Esophagus mucosa (tissue), 1 donor: ENCODE measurements around the gene COX17. TPM values are rescaled to one million over a fixed set of nuclear protein-coding genes. Genes with fewer than 3 reads are reported as not detected.

Experiments
- ATAC-seq: fragments of 200-7000 bp; cut with Tn5 transposase; one replicate; pipeline ENCODE4 v1.9.1; 2020
- total RNA-seq: library from RNA; stranded (reverse); gene quantifications from one replicate; pipeline ENCODE4 v1.2.4, GENCODE V29; 2023
- donor health status: DM: yes; HTN: yes; CAD: no.

Gene COX17
- total RNA-seq, 1 donor from 2014 or later: 24.9 TPM

DNA sequence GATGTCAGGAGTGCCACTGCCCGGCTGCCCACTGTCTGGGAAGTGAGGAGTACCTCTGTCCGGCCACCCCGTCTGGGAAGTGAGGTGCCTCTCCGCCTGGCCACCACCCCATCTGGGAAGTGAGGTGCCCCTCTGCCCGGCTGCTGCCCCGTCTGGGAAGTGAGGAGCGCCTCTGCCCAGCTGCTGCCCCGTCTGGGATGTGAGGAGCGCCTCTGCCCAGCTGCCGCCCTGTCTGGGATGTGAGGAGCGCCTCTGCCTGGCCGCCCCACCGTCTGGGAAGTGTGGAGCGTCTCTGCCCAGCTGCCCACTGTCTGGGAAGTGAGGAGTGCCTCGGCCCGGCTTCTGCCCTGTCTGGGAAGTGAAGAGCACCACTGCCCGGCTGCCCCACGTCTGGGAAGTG, 3.3 kb downstream of the COX17 start:
- ATAC-seq: no peak

DNA sequence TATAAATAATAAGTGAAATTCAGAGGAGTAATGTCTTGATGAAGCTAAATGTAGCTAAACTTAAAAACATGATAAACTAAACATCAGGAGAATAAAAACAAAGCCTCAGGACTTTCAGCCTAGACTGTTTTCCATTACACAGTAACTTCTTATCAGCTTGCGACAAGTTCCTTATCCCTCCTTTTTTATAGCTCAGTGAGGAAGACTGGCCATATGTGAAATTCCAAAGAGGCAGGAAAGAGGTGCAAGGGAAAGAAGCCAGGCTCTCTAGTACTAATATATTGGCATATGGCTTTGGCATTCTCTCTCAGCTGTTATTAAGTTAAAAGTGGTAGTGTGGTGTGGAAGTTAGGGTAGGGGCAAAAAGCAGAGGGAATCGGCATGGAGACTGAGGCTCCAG, 4.4 kb downstream of the COX17 start:
- ATAC-seq: no peak

DNA sequence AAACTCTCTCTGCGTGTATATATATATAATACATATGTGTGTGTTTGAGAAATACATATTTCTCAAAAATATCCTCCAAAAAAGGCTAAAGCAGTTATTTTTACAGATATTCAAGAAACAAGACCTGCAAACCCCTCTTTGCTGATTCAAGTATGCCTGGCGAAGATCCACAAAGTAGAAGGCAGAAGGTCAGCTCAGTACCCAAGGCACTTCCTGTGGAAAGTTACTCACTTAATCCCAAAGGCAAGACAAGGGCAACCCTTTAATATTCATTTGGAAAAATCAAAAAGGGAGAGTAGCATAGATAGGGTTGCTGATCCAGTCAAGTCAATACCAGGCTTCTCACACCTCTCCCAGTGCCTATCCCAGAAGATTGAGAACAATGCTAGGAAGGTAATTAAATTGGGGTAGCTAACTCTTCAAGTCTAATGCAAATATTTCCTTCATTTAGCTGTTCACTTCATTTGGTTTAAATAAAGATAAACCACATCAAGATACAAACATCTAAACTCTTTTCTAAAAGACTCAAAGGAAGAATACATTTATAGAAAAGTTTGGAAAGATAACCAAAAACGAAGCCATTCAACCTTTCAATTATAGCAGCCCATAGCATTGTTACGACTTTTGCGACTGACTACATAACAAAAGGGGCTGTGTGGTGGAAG, 7.2 kb downstream of the COX17 start:
- ATAC-seq: no peak

DNA sequence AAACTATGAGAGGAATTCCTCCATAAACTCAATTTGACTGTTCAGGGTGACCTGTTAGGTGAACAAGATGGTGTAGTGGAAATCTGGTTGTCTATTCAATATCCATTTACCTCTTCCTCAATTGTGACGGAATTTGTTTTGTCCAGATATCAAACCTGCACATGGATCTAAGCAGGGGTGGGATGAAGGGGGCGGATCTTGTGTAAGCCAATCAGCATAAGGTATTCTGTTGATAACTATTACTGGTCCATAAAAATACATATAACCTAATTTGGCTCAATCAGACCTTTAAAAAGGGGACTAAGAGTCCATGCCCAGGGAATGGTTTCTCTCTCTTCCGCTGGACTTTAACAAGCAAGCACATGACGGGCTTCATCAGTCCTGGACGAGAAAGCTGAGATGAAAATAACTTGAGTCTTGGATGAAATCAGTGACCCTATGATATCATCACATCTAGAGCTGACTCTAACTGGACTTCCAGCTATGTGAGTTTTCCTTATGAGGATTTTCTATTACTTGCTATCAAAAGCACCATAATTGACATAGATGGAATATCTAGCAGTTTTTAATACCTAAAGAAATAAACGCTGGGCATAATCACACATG, 11.1 kb downstream of the COX17 start:
- no peak for ATAC-seq

DNA sequence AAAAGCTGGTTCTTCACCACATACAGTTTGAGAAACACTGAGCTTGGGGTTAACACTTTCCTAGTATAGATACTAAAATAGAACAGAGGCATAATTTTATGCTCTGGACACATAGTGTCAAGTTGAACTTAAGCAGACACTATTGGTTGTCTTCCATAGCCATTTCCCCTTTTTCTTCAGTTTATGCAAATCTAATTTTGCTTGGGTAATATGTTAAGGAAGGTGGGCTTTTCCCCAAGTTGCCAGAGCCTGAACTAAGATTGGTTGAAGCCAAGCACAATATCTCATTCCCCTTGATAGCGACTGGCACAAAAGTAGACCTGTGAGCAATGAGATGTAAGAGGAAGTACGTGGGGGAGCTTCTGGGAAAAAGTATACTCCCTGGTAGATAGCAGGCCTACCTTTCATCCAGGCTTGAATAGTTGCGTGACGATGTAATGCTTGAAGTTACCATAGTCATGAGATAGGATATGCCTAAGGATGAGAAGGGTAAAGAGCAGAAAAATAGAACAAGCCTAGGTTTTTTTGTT, 12.3 kb downstream of the COX17 start:
- no peak for ATAC-seq

DNA sequence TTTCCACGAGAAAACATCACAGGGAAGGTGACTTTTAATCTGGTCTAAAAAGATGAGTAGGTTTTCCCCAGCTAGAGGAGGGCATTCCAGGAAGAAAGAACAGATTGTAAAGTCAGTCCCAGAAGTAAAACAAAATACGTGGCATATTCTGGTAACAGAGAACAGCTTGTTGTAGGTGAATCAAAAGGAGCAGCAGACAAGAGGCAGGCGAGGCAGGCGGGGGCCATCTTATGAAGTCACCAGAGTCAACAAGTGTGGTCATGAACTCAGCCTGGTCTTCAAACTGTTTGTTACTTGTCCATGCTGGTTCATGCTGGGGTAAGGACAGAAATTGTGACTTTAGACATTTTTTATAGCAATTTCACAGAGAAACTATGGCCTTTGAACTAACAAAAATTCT, 12.8 kb downstream of the COX17 start:
- no peak for ATAC-seq

DNA sequence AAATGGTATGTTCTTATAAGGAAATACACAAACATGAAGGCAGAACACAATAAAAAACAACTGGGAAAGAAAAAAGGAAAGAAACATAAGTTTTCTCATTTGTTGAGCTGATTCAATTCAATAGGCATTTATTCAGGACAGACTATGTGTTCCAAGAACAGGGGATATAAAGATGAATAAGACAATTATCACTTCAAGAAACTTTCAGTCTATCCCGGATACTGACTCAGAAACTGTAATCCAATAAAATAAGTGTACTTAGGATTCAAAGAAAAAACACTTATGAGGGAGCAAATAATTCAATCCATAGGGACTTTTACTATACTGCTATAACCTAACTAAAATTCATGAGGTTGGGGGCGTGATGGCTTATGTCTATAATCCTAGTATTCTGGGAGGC, 13.3 kb downstream of the COX17 start:
- ATAC-seq: no peak

DNA sequence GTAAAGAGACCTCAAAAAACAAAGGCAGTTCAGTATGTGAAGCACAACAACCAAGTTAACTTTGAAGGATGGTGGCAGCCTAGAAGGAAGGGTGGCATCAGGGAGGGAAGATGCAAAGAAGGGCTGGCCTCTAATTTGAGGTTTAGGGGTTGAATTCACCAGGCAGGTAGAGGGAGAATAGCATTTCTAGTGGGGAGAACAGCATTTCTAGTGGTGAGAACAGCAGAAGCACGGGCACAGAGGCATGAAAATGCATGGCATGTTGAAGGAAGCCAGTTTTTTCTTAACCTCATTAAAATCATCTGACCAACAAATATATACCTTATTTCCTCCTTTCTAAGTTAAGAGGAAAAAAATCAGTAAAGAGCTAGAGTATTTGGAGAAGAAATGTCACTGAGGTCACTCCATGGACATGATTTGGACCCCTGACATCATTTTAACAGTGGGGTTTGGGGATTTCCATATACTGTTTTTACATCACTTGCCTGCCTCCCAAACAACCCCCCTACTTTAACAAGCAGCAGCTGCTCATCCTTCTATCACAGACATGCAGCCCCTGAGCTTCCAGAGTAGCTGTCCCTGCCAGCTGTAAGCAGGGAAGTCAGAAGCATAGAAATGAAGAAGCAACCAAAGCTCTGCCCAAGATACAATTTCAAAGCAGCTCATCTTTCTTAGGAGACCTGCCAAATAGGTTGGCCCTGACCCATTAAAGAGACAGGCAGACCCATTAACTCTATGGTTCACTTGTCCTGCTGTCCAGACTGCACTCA, 14.4 kb downstream of the COX17 start:
- no peak for ATAC-seq

DNA sequence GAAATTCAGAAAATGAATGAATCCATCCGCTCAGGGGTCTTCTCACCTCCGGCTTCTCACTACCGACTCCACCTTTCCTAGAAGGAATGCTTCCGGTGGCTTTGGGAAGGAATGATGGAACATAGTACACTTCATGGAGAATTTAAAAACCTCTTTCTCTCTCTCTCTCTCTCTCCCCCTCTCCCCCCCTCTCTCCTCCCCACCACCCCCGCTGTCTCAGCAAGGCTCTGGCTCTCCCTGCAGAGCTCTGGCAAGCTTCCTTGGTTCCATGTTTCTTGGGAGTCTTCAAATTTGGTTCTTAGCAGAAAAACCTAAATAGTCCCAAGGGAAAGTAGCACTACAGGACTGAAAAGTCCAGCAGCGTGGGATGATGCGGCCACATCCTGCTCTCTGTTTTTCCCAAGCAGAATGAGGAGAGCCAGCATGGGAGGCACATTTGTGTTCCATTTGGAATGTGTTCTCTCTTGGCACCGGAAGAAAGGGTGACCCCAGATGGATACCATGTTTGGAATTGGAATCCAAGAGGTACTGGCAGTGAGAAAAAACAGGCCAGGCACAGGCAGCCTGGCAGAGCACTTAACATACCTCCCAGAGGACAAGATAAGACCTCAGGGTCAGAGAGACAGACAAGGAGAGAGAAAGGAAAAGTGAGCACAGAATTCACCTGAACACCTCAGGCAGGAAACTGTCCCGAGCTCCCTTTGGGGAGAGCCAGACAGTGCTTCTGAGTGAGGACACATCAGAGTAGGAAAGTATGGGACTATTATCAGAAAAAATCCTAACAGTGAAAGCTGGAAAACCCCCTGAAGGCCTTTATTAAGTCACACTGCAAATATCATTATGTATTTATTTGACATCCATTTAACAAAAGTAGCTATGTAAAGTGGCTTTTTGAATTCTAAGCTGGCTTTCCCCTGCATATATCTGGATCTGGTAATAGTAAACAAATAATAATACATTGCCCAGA, 16.4 kb downstream of the COX17 start, which contains the start of gene POPDC2:
TSS of gene POPDC2 (minus strand) at position 116 of the 967 bp plus-strand sequence. CDS start 166 bp downstream, outside the sequence.
- no peak for ATAC-seq

DNA sequence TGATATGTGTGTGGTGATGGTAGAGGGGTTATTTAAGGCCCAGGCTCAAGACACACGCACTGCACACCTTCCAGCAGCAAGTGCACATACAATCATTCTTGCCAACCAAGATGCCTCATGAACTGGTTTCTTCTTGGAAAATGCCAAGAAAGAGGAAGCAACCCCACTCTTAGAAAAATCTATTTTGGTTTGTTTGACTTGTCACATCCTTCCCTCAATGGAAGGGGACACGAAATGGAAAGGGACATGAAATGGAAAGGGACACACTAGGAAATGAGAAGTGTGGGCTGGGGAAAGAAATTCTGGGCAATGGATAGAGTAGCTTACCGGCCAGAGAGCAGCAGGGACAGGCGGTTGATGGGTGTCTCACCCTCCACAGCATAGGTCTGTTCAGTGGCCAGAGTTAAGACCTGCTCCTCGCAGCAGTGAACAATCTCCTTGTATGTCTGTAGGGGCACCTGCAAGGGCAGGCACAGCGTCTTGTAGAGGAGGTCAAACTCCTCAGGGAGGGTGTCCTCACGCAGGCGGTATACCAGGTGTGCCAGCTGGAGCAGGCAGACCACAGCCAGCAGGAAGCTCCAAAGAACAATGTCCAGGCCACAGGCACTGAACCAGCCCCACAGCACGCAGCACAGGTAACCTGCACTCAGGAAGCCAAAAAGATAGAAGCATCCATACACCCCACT, 17.5 kb downstream of the COX17 start:
- ATAC-seq: no peak

DNA sequence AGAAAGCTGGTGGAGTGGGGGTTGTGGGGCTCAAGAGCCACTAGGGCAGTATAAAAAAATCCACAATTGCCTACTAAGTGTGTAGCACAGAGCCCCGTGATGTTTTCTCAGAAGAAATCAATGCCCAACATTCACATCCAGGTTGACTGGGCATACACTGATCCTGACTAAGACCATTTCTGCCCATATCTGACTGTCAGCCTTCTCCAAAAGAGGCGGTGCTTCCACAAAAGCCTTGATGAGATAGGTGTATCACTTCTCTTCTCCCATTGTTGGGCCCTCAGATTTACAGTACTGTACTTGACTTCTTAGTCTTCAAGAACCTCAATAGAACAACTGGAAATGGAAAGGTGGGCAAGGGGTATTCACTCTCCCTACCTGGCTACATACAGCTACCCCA, 18.2 kb downstream of the COX17 start:
- no peak for ATAC-seq

DNA sequence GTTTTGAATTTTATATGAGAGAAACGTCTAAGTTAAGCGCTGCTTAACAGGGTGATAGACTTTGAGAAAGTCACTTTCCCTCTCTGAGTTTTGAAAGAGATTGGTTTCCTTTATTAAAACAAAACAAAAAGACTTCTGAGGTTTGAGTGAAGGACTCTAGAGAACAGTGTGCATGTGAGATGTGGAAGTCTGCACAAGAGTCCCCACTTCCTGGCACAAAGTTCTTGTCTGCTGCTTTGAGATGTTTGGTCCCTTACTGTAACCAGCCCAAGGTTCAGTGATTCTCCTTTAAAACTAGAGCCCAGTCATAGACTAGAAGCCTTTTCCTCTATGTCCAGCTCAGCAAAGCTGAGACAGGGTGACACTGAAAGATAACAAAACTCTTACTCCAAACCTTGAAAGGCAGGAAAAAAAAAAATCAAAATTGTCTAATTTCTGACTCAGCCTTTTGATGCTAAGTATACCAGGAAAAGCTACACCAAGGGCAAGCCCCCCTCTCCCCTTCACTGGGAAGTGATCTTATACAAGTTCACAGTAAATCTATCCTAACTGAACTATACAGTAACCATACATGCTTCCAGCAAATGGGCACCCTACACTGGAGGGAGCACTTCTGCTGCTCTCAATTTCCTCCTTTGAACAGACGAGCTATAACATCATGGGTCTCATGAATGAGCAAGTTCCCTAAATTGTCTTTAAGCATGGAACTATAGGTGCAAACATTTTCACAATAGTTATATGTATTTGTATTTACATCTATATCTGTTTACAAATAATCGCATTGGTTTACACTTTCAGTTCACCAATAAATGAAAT, 19.1 kb downstream of the COX17 start:
- ATAC-seq: no peak

DNA sequence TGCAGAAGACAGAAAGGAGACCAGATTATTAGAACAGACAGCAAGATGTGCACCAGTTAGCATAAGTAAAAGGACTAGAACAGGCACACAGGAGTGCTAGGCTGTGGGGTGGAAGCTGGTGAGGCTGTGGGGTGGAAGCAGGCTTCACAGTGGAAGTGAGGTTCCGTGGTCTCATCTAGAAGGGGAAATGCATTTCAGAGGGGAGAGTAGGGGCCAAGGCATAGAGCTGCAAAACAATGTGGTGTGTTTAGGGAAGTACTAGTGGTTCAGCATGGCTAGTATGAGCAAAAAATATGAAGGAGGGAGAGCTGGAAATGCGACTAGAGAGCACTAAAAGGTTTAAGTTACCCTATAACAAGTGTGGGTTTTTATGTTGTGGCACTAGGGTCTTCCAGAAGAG, 23.3 kb downstream of the COX17 start:
- ATAC-seq: no peak

DNA sequence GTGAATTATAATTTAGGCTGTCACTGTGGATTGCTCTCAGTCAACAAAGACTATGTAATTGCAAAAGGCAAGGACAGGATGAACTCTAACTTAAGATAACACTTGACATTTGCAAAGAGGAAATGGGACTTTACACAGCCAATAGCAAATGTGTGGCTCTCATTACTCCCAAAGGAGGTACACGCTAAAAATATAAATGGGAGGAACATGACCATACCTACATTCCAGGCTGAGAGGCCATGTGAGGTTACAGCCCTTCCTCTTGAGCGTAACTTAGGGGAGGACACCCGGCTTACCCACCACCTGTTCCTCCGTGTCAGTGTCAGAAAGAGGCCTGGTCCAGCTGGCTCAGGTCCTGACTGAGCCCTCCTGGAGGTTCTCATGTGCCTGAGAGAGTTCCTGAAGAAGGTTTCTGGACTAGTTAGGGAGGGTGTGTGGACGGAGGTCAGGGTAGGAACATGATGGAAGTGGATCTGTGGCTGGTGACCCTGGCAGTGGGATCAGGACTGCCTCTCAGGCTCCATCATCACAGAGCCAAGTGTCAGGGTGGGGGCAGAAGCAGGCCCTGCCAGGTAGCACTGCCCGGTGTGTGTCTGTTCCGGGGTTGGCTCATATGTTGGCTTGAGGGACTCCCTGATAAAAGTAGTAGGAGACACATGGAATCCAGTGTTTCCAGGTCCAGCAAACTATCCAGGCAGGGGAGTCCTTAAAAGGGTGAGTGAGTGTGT, 24.7 kb downstream of the COX17 start:
- no peak for ATAC-seq

DNA sequence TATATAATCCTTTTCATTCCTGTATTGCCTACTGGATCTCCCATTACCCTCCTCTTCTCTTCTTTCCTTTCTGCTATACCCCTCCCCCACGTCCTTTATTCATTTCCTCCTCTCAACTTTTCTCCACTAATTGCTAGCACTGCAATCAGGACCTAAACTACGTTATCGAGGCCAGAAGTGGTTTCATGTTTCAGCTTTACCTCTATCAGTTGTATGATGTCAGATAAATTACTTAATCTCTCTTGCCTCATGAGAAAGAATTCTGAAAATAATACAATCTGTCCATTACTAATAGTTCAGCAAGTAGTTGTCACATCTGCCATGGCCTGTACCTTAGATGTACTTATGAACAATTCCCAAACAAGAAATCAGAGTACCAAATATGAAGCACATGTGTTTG, 27.4 kb downstream of the COX17 start:
- ATAC-seq: no peak

DNA sequence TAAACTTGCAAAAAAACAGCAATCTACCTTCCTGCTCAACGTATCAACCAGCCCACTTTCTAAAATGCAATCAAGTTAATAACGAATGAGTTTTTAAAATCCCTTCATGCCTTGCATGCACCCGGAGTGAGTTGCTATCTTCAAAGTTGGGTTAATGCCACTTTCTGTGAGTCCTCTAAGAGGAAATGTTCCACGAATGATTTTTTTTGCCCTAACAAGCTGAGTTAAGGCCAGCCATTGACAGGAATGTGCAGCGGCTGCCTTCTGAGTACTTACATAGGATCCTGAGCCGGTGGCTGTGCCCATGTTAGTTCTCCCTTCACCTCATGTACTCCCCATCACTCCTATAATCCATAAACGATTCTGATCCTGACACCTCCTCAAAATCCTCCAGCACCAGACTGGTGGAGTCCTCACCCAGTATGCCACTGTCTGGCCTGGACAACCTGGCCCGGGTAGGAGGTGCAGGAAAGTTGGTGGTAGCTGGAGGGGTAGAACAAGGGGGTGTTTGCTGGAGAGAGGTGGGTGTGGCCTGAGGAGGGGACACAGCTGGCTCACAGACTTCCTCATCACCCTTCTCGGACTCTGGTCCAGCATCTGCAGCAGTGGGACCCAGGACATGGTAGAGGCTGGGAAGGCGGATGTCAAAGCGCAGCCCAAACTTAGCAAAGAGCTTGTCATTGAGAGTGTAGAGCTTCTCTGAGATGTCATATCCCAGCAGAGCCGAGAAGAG, 29.2 kb downstream of the COX17 start:
- no peak for ATAC-seq

DNA sequence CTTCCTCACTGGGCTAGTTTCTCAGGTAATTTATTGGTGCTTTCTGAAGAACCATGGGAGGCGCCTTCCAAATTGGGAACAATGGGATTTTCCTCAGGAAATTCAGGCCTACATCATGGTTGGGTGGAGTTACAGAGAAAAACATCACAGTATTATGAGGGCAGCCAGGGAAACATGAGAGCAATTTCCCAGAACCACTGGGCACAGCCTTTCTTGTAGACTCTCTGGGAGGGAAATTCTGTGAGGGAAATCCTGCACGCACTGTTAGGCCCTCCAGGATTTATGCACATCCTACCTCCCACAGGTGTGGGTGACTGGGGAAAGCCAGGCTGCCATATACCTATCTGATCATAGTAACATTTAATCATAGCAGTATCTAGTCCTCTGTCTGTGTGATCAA, 30.0 kb downstream of the COX17 start:
- ATAC-seq: peak; percentile 43

DNA sequence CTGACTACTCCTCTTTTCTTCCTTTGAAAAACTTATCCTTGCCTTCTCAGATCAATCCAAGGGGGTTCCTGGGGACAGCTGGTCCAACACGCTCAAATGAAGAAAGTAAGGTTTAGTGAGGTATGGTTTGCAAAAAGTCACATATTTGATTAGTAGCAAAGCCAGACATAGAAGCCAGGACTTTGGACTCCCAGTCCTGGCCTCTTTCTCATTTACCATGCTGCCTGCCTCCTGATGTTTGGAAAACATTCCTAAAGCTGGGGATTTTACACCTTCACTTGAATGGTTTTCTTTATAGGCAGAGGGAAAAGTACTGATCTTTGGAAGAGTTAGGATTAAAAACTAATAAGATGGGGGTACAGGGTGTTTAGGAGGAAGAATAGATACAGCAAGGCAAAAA, 31.4 kb downstream of the COX17 start:
- ATAC-seq: no peak

DNA sequence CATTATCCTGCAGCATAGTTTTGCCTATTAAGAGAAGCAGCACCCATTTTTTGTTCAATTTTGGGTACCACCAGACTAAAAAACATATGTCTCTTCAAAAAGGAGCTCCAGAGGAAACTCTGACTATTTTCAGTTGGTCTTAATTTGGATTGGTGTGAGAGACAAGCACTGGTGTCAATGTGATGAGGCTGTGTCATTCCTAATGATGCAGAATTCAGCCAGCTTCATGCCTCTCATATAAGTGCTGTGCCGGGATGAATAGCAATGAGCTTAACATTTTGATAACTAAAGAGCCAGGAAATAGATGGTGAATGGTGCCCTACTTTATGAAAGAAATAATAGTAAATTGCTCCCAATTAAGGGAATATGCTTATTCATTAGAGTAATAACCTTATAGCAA, 32.7 kb downstream of the COX17 start:
- ATAC-seq: no peak
